ENCODE data around the gene TSFM.
A peak's percentile ranks its signal among the peaks of the same experiment; 100 is the strongest.

Gene TSFM

GRCh38 chr12:57749061-57749460, 33.5 kb upstream of the TSFM start:
- Histone ChIP-seq H3K9ac (ENCODE audit: low read length) (no peak overlapping the region), H3K36me3 (ENCODE audit: insufficient read depth, low read length) (peaks cover 50% of the 10 kb centered on the region), H3K9me3 (ENCODE audit: low read length) (no peaks in the 10 kb centered on the region), H3K4me3 (ENCODE audit: low read depth, low read length, poor library complexity, severe bottlenecking) (no peak overlapping the region), H3K4me1 (ENCODE audit: insufficient read depth, low read length, severe bottlenecking) (peaks cover 47% of the 10 kb centered on the region), H3K79me2 (ENCODE audit: insufficient read depth, low read length) (peaks cover 21% of the 10 kb centered on the region), H2AFZ (ENCODE audit: low read length) (no peak overlapping the region), H3F3A (ENCODE audit: insufficient read depth, low read length) (no peaks in the 10 kb centered on the region; the same call in 1 of the 2 replicates), H3K9me2 (ENCODE audit: low read depth, low read length) (no peaks in the 10 kb centered on the region), H3K4me2 (ENCODE audit: low read length) (no peak overlapping the region), H3K27ac (ENCODE audit: low read depth, low read length, poor library complexity, severe bottlenecking) (no peak overlapping the region), H4K20me1 (ENCODE audit: insufficient read depth, low read length) (no peaks in the 10 kb centered on the region), H3K27me3 (ENCODE audit: insufficient read depth, low read length) (no peaks in the 10 kb centered on the region)
- TF ChIP-seq CTCF (IDR thresholded peaks at IDR 0.05; ENCODE audit: low read length) (no peak), EZH2 (IDR thresholded peaks at IDR 0.05; ENCODE audit: borderline replicate concordance, low read length) (no peak)

GRCh38 chr12:57750561-57751431, 31.8 kb upstream of the TSFM start:
- Histone ChIP-seq H3K4me2 (ENCODE audit: low read length) (peak overlapping the region; percentile 98), H2AFZ (ENCODE audit: low read length) (no peak overlapping the region), H3K4me3 (ENCODE audit: low read depth, low read length, poor library complexity, severe bottlenecking) (peak overlapping the region; percentile 96), H3K9me2 (ENCODE audit: low read depth, low read length) (no peaks in the 10 kb centered on the region), H4K20me1 (ENCODE audit: insufficient read depth, low read length) (no peaks in the 10 kb centered on the region), H3K4me1 (ENCODE audit: insufficient read depth, low read length, severe bottlenecking) (peaks cover 41% of the 10 kb centered on the region), H3F3A (ENCODE audit: insufficient read depth, low read length) (no peaks in the 10 kb centered on the region; the same call in 1 of the 2 replicates), H3K27ac (ENCODE audit: low read depth, low read length, poor library complexity, severe bottlenecking) (peak overlapping the region; percentile 59), H3K27me3 (ENCODE audit: insufficient read depth, low read length) (no peaks in the 10 kb centered on the region), H3K9me3 (ENCODE audit: low read length) (no peaks in the 10 kb centered on the region), H3K9ac (ENCODE audit: low read length) (peak overlapping the region; percentile 99), H3K79me2 (ENCODE audit: insufficient read depth, low read length) (peaks cover 21% of the 10 kb centered on the region), H3K36me3 (ENCODE audit: insufficient read depth, low read length) (peaks cover 50% of the 10 kb centered on the region)
- TF ChIP-seq CTCF (IDR thresholded peaks at IDR 0.05; ENCODE audit: low read length) (no peak), EZH2 (IDR thresholded peaks at IDR 0.05; ENCODE audit: borderline replicate concordance, low read length) (no peak)

GRCh38 chr12:57751432-57751787, 31.2 kb upstream of the TSFM start:
- Histone ChIP-seq H4K20me1 (ENCODE audit: insufficient read depth, low read length) (no peaks in the 10 kb centered on the region), H3K36me3 (ENCODE audit: insufficient read depth, low read length) (peaks cover 46% of the 10 kb centered on the region), H3K4me2 (ENCODE audit: low read length) (peak overlapping the region; percentile 98), H3K9ac (ENCODE audit: low read length) (peak overlapping the region; percentile 99), H3F3A (ENCODE audit: insufficient read depth, low read length) (no peaks in the 10 kb centered on the region; the same call in 1 of the 2 replicates), H3K27me3 (ENCODE audit: insufficient read depth, low read length) (no peaks in the 10 kb centered on the region), H3K9me2 (ENCODE audit: low read depth, low read length) (no peaks in the 10 kb centered on the region), H3K9me3 (ENCODE audit: low read length) (no peaks in the 10 kb centered on the region), H3K79me2 (ENCODE audit: insufficient read depth, low read length) (peaks cover 21% of the 10 kb centered on the region), H2AFZ (ENCODE audit: low read length) (no peak overlapping the region), H3K27ac (ENCODE audit: low read depth, low read length, poor library complexity, severe bottlenecking) (peak overlapping the region; percentile 59), H3K4me1 (ENCODE audit: insufficient read depth, low read length, severe bottlenecking) (peaks cover 41% of the 10 kb centered on the region), H3K4me3 (ENCODE audit: low read depth, low read length, poor library complexity, severe bottlenecking) (peak overlapping the region; percentile 96)
- no peak for TF ChIP-seq EZH2 (IDR thresholded peaks at IDR 0.05; ENCODE audit: borderline replicate concordance, low read length)
- TF ChIP-seq CTCF (IDR thresholded peaks at IDR 0.05; ENCODE audit: low read length), result no peak

Data from OCI-LY1 (cell line).